ENCODE results near the gene SETDB1.

Gene SETDB1

DNA sequence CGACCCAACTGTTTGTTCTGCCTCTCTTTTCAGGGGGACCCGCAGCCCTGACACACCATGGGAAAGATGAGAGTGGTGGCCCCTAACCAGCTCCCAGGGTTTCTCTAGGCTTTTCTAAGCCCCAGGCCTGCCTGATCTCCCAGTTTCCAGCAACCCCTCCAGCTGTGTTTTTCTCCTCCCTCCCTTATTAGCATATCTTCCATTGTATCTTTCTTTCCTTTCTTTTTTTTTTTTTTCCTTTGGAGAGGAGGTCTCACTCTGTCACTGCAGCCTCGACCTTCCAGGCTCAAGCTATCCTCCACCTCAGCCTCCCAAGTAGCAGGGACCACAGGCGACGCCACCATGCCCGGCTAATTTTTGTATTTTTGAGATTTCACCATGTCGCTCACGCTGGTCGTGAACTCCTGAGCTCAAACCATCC lies 50.2 kb downstream of the SETDB1 start:
- DNase-seq (ENCODE audit: low read depth): no peak

DNA sequence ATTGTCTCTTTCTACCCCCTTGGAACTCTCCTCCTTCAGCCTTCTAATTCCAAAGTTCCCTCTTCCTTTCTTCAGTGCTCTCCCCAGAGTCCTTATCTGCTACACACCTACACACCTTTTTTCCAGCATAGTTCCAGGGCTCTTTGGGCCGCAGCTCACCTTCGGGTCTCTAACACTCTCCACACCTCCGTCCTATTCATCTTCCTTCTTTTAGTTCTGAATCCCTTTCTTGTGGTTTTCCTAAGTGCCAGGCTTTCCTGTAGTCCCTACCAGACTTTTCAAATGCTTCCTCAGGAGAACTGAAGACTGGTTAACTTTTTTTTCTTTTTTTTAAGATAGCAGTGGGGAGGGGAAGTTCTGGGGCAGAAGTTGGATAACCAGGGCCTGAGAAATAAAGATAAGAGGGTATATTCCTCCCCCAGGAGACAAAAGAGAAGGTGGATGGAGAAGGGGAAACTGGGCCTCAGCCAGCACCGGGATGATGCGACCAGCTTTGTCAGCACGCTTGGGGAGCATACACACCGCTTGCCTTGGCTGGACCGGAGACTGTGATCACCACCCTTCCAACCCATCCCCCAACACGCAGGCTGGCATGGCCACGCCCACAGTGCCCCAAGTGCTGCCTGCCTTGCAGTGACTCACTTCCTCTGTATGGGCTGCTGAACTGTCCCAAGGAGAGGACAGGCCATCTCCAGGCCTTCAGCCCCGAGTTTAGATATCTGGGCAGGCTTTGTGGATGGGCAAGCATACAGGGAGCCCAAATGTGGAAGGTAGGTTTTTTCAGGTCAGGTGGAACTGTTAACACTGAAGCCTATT lies 50.9 kb downstream of the SETDB1 start:
- DNase-seq (ENCODE audit: low read depth): no peak

DNA sequence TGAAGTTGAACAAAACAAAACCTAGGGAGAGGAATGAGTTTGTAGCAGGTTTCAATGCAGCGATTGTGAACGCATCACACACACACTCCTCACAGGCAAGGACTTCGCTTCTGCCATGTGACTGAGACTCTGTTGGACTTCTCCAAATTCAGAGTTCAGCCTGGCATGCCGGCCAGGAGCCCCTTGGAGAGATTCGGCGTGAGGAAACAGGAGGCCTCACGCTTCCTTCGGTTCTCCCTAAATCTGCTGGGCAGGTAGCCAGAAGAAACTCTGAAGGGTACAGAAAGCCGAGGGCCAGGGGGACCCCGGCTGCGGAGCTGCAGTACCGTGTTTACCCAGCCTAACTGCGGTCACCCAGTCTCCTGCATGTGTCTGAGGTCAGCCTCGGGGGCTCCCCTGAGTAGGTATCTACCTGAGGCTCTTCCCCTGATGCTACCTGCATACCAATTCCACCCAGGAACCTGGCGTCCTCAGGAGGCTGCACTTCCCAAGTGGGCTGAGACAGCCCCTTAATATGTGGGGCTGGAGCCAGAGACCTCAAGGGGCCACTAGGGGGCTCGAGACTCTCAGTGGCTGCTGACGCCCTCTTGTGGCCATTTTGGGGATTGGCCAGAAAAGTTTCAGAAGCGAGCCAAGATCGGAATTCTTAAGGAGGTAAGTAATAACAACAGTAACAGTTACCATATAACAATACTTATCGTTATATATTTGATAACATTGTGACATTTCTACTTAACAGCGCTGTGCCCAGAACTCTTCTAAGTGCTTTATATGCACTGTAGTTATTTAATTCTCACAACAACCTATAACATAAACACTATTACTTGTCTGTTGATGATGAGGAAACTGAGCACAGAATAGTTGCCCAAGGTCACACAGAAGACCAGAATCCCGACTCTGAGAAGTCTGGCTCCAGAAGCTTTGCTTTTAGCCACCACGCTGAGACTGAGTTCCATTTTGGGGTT lies 53.2 kb downstream of the SETDB1 start:
- peak; percentile 35 for DNase-seq (ENCODE audit: low read depth)

DNA sequence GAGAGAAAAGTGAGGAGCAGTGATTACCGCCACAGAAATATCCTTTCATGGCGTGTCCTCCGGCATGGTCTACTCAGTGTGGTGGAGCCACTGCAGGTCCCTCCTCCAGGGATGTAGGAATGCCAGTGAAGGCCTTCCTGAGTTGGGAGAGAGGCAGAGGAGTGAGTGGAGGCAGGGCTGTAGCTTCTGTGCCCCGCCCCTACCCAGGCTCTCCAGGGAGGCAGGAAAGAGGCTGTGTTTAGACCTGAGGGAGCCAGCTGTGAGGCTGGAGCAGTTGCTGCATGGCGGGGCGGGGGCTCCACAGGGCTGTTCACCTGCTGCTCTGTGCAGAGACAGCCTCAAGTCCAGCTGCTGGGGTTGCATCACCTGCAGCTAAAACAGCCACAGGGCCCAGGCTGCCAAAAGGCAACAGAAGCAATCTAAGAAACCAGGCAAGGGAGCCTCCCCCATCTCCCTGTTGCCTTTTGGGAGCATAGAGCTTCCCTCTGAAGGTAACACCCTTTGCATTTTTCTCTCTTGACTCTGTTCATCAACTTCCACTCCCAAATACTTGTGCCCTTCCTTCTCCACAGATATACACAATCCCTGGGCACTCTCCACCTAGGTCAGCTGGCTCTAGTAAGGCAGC lies 55.1 kb downstream of the SETDB1 start:
- no peak for DNase-seq (ENCODE audit: low read depth)

DNA sequence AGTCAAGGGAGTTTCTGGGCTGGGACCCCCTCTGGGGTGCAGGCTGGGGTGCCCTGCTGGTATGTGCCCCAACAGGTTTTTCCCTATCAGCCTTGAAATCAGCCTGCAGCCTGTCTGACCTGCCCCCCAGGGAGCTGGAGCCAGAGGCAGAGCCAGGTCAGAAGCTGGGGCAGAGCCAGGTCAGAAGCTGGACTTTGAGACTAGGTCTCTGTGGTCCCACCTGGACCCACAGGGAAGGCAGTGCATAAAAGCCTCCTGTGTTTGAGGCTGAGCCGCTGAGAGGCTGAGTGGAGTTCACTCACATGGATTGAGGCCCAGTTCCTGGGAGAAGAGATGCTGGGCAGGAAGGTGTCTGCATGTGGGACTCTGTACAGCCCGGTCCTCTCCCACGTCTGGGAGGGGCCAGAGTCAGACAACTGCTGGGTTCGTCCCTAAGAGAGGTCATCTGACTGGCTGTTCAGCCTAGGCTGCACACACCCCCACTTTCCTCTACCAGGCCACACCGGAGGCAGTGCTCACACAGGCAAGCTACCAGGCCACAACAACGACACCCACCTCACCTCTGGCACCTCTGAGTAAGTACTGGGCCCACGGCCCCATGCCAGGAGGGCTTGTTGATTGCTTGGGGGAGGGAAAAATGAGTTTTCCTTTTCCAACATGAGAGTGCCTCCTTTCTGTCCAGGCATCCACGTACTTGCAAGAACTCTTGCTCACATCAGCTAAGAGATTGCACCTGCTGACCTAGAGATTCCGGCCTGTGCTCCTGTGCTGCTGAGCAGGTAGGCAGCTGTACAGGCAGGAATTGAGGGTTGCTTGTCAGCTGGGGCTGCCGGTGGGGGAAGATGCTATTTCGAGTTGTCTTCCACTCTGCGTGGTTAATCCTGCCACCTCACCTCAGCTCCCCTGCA lies 55.9 kb downstream of the SETDB1 start, which contains the start of gene ANXA9:
TSS of gene ANXA9 (plus strand) at position 488 of the 908 bp plus-strand sequence. CDS start 814 bp downstream, outside the sequence.
- no peak for DNase-seq (ENCODE audit: low read depth)

DNA sequence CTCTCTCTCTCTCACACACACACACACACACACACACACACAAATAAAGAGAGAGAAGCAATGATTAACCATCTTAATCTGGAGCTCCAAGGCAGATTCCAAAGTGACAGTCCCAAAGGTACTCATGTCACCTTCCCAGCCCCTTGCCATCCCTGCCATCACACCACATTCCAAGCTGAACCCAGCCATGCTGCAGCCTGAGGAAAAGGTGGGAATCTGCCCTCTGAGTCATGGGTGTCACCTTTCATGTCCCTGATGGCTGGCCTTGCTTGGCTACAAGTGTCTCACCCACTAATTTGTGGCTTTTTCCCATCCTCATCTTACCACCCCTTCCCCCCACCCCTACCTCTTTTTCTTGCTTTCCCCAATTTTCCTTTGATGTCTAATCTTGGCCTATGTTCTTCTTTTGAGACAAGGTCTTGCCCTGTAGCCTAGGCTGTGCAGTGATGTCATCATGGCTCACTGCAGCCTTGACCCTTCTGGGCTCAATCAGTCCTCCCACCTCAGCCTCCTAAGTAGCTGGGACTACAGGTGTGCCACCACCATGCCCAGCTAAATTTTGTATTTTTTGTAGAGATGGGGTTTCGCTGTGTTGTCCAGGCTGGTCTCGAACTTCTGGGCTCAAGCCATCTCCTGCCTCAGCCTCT lies 59.1 kb downstream of the SETDB1 start:
- DNase-seq (ENCODE audit: low read depth): no peak

DNA sequence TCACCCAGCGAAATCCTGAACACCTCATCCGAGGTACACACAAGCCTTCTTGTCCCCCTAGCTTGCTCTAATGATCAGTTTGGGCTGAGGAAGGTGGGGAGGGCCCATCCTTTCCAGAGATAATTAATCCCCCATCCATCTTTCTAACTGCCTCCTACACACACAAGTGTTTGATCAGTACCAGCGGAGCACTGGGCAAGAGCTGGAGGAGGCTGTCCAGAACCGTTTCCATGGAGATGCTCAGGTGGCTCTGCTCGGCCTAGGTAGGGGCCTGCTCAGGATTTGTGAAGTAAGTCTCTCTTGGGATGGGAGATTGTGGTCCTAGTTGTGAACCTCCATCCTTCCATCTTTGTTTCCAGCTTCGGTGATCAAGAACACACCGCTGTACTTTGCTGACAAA lies 61.8 kb downstream of the SETDB1 start:
- DNase-seq (ENCODE audit: low read depth): no peak

DNA sequence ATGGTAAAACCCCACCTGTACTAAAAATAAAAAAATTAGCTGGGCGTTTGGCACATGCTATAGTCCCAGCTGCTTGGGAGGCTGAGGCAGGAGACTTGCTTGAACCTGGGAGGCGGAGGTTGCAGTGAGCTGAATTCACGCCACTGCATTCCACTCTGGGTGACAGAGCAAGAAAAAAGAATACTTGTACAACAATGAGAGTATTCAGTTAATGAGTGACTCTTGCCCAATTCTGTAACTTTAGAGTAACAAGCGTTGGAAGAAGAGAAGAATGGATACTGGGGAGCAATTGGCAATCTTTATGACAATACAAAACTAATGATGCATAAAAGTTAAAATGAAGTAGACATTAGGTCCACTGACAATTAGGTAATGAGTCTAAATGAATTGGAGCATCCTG lies 66.5 kb downstream of the SETDB1 start:
- no peak for DNase-seq (ENCODE audit: low read depth)

DNA sequence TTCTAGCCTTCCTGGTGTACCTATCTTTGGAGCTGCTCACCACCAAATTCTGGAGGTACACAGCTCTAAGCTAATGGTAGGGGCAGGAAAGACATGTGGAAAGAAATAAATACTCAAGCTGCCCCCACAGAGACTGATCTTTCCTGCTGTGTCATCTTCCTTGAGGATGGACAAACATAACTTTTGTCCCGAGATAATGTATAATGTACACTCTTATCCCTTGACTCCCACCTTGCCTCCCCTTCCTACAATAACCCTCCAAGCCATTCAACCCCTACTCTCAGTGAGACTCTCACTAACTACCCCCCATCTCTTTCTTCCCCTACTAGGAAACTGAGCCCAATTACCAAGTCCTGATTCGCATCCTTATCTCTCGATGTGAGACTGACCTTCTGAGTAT lies 68.1 kb downstream of the SETDB1 start:
- DNase-seq (ENCODE audit: low read depth): no peak

DNA sequence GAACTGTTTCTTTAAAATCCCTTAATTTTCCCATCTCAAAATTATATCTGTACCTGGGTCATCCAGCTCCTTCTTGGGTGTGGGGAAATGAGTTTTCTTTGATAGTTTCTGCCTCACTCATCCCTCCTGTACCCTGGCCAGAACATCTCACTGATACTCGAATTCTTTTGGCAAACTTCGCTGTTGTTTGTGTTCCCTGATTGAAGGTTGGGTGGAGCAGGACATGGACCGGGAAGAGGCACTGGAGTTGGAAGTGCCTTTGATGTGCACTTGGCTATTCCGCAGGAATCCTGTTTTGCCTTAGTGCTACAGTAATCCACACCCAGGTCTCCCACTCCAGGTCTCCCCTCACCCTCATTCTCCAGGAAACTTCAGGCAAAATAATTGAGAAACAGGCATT lies 69.3 kb downstream of the SETDB1 start:
- no peak for DNase-seq (ENCODE audit: low read depth)

DNA sequence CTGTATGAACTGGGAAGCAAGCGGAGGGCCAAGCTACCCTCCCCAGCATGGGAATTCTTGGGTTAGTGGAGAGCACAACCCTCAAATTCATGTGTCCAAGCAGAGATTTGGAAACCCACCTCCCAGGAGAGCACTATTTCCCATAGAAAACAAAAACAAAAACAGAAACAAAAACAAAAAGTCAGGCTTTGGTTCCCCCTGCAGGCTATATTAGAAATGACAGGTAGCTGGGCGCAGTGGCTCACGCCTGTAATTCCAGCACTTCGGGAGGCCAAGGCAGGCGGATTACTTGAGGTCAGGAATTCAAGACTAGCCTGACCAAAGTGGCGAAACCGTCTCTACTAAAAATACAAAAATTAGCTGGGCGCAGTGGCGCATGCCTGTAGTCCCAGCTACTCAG lies 69.7 kb downstream of the SETDB1 start:
- DNase-seq (ENCODE audit: low read depth): no peak

DNA sequence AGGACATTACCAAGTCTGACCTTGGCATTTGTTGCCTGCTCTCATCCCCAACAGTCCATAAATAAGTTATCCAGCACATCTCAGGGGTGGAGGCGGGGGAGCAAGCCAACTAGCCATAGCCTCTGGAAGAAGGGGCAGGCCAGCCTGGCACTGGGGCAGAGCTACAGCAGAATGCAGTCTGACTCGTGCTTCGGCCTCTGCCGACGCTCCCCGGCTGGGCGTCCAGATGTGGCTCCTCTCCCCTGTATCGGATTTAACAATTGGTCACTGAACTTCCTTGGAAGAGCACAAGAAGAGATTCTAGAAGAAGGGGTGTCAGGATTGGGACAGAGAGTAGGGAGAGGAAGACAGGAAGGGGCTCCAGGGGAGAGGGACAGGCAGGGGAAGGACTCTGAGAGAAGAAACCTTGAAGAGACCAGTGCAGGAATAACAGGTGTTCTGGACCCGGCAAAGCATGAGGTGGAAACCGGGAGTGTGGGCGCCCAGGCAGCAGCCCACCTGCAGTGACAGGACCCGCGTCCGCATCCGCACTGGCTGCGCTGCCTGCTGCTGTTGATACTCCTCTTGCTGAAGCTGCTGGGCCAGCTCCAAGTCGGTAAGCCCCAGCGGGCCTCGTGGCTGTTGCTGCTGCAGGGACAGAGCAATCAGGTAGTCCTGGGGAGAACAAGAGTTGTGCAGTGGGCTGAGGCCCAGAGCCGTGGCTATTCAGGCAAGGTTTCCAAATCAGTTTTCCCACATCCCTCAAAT lies 71.1 kb downstream of the SETDB1 start:
- no peak for DNase-seq (ENCODE audit: low read depth)

DNA sequence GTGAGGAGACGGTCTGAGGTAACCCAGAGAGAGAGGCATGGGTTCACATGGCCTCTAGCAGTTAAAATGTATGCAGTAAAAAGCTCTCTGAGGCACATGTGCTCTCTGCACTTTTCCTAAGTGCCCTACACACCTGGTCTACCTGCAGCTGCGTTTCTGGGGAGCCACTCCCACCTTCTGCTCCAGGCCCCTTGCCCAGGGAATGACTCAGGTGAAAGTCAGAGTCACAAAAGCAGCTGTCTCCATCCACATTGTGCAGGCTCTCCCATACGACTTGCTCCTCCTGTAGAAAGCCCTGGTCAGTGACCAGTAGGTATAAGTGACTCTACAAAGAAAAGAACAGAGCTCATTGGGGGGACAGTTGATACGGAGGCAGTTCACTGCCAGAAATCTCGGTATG lies 71.8 kb downstream of the SETDB1 start:
- no peak for DNase-seq (ENCODE audit: low read depth)

DNA sequence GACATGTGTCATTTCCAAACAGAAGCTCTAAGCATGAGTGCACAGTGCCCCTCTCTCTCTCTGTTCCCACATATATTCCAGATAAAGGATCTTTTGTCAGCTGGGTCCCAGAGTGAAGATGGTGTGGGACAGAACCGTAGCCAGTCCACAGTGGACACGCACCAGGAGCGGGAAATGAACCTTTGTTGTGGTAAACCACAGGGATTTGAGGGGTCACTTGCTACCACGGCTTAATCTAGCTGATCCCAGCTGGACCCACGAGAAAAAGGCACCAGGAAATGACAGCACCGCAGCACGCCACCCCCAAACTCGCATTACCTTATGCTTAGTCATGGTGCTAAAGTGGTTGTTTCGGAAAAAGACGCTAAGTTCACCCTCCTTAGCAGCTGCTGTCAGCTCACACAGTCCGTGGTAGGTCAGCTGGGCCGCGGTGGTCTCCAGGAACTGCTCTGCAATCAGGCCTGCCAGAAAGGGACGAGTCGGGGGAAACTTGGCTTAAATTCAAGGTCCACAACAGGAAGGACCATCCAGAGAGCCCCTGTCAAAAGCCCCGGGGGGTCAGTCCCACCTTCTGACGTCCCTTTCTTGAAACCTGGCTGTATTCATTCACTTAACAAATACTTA lies 73.0 kb downstream of the SETDB1 start:
- peak; percentile 85 for DNase-seq (ENCODE audit: low read depth)

DNA sequence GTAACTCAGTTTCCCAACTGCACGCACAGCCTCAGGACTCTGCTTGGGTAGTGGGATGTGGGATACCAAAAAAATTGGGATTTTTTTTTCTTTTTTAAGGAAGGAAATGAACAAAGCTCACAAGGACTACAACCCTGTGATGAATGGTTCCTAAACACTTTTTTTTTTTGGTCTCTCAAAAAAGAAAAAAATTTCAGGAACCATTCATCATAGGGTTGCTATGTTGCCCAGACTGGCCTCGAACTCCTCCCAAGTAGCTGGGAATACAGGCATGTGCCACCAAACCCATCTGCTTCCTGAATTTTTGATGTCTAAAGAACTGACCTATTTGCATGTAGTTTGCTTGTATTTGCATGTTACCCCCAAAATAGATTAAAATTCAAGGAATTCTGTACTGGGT lies 73.8 kb downstream of the SETDB1 start:
- DNase-seq (ENCODE audit: low read depth): no peak

DNA sequence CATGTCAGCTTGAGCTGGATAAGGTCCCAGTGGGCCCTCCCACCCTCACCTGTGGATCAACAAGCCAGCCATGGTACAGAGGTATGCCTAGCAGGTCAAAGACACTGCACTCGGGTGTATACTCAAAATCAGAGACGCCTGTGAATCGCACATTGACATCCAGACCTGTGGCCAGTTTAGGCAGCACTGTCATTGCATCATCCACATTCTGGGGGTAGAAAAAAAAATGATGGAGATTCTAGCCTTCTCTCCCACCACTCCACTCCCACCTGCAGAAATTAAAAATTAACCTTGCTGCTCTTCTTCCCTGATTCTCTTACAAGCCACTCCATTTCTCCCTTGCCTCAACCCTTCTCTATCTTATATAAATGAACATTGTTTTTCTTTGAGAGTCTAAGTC lies 74.2 kb downstream of the SETDB1 start:
- no peak for DNase-seq (ENCODE audit: low read depth)

DNA sequence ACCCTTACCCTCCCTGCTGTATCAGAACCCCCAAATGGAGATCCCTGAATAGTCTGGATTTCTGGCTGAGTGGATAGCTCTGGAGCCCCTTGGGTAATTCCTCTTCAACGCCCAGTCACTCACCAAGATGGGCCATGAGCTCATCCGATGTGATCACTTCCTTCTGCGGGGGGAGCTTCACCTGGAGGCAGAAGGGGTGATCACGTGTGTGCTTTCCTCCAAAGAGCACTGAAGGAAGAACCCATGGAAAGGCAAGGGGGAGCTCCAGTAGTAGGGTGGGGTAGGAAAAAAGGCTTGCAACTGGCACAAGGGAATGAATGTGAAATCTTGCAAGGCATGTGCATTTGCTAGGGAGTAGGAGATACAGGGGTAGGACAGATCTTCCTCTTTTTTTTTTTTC lies 75.4 kb downstream of the SETDB1 start:
- no peak for DNase-seq (ENCODE audit: low read depth)

DNA sequence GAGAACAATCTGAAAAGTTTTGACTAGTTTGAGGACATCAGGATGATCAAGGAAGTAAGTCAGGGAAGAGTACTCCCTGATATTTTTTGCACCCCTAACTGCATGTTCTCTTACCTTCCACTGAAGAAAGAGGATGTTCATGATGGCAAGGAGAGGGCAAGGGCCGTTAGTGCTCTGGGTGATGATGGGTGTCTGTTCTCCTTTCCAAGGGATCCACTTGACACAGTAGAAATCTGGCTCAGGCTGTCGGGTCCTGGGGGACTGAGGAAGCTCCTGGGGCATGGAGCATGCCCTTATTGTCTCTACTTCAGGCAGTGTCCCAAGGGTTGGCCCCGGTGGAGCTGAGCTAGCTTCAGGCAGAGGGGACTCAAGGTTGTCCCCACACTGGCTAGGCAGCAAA lies 75.9 kb downstream of the SETDB1 start:
- no peak for DNase-seq (ENCODE audit: low read depth)

DNA sequence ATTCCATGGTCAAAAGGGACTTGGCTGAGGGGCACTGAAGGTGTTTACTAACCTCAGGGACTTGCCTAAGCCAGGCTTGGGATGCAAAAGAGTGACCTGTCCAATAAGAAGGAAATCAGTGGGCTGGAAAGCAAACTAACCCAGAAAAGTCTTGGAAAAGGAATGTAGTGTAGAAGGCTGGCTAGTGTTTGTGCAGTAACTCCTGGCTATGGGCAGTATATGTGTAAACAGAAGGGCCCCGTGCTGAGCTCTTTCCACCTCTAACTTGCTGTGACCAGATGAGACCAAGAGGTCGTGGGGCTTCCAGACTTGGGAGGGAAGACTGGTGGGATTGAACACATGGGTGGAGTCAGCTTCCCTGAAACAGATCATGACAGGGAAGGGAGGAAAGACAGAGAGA lies 76.4 kb downstream of the SETDB1 start:
- DNase-seq (ENCODE audit: low read depth): no peak

DNA sequence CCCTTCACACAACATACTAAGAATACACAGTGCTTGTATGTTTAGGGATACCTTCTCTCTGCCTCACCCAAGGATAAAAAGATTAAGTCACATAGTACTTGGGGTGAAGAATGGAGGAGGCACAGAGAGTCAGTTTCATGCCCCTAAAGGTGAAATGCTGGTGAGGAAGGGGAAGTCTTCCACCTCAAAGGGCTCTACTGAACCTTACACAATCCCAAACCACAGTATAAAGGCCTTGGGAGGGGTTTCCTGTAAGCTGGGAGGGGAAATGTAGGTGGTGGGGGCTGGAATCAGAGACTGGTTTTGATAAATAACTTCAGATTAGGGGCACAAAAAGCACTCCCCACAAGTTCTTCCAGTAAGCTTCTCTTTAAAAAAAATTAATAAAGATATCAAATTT lies 77.0 kb downstream of the SETDB1 start:
- DNase-seq (ENCODE audit: low read depth): no peak

Measured in non-pigmented ciliary epithelial cell (primary cell).